Esophagus squamous epithelium (tissue), 4 donors: ENCODE measurements around the gene ANKMY2.

Source experiments
- CTCF ChIP-seq, 6 experiments: fragments of 450-650 bp in 4 of 6; fragments of 200-600 bp in 2 of 6; sonication (generic) in 2 of 6; IDR thresholded peaks; one replicate each; pipeline ENCODE4 v1.5.1; 2016 to 2019; ENCODE audit warnings: antibody characterized with exemption in 6 of 6, mild to moderate bottlenecking in 4 of 6, moderate library complexity in 4 of 6
- POLR2A ChIP-seq, 4 donors: fragments of 450-650 bp; IDR thresholded peaks; one replicate each; pipeline ENCODE4 v1.6.1; 2017; ENCODE audit warnings: antibody characterized with exemption in 4 of 4, mild to moderate bottlenecking in 4 of 4, moderate library complexity in 3 of 4

DNA sequence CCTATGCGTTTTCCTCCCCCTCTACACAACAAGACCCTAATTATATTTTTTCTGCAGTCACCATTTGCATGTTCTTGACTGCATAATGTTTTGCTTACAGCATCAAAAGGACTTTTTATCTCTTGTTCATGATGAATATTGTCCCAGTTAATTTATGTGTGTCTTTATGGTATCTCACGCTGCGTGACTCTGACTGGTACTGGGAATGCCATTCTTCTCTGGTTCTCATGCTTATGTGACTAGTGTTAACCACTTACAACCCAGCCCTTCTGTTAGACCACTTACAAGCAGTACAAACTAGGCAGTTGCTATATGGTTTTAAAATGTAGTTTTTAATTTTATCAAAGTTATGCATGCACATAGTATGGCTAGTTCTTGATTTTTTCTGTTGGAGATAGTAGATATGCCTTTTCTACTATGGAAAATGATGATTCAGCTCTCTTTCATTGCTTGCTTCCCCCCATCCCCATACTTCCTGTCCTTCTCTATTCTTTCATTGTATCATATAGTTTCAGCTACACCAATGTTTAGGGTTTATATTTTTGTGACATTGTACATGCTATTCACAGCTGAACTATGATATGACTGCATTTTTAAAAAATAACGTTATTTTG lies 25.3 kb upstream of the ANKMY2 start:
- no peak for TF ChIP-seq CTCF (IDR thresholded peaks at IDR 0.05)
- no peak for TF ChIP-seq POLR2A (IDR thresholded peaks at IDR 0.05)
